Measurements from ENCODE around the gene AASDHPPT.
"Not testable (repeated sequence)": the region's sequence is repeated elsewhere in the genome, so short reads cannot be mapped to it uniquely, and the experiment has no call there.

AASDHPPT gene

GRCh38 chr11:106077609-106078455 is at the start of gene AASDHPPT:
AASDHPPT (plus strand) TSS chr11:106077662; CDS start chr11:106077711, 49 bp downstream.
- peak; percentile 16 for DNase-seq (ENCODE audit: low read depth)

DNA sequence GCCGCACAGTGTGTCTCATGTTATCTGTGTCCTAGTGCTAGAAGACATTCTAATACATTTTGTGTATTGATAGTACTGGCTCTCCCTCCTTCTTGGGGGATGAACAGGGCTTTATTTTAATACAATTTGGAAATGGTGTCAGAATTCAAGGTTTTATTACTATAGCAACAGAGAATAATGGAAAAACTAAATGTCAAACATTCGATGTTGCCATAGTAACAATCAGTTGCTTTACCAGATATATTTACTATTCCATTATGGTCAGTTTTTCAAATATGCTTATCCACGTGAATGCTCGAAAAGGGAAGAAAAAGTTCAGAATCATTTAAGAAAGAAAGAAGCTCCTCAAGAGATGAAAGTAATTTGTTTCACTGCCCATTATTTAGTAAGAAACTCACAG is 46.9 kb upstream of the AASDHPPT start:
- no peak for DNase-seq (ENCODE audit: low read depth)

- no peak for DNase-seq (ENCODE audit: low read depth)
Measured at GRCh38 chr11:106031202-106031810, 46.2 kb upstream of the AASDHPPT start.

DNA sequence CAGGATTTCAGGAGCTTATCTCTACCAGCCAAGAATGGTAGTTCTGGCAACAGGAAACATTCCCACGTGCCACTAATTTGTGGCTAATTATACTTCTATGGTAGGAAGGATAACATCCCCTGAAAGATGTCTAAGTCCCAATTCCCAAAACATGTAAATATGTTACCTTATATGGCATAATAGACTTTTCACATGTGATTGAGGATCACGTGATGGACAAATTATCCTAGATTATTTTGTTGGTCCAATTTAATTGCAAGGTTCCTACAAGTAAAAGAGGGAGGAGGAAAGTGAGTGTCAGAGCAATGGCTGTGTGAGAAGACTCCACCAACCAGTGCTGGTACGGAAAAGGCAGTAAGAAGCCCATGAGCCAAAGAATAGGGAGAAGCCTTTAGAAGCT is 45.5 kb upstream of the AASDHPPT start:
- DNase-seq (ENCODE audit: low read depth) = no peak

- no peak for DNase-seq (ENCODE audit: low read depth)
Measured at GRCh38 chr11:106032861-106033260, 44.6 kb upstream of the AASDHPPT start.

DNA sequence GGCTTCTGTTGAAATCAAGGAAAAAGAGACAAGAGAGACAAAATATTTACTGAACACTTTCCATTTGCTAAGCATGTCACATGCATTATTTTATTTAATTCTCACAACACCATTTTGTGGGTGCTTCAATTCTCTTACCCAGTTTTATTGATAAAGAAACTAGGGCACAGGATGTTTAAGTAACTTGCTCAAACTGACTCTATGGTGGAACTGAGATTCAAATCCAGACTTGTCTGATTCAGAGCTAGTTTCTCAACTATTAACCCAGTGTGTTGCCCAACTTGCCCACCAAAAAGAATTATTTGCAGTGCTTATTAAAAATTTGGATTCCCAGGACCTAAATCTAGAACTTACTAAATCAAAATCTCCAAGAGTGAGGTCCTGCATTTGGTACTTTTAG is 33.9 kb upstream of the AASDHPPT start:
- DNase-seq (ENCODE audit: low read depth) = no peak

DNA sequence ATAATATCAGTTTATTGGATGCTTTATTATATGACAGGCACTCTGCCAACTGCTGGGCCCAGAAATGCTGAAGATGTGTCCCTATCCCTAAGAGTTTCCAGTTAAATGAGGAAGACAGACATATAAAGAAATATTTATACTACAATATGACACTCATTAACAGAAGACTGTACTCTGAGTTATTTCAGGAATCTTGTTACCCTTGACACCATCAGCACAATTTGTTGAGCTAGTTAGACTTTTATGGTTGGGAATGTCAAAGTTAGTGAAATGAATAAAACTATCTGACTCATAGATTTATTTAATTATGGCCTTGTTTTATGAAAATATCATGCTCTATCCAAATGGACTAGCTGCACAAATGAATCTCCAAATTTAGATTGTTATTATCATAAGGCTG is 29.8 kb upstream of the AASDHPPT start:
- DNase-seq (ENCODE audit: low read depth) = peak; percentile 1

GRCh38 chr11:106049727-106050476 is 27.6 kb upstream of the AASDHPPT start:
- DNase-seq (ENCODE audit: low read depth) = no peak

DNA sequence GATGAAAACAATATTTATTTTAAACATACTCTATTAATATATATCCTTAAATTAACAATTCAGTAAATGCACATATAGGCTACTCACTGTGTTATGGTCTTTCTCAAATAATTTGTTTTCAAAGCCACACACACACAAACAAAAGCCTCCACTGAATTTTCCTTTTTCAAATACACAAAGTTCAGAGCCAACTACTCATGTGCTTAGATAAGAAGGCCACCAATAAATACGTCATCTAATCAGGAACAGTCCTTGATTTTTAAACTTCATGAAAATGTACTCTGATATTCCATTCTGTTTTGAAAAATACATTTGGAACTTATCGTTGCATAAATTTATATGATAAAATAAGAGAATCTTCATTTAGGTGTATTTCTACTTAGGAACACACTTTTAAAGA is 26.4 kb upstream of the AASDHPPT start:
- no peak for DNase-seq (ENCODE audit: low read depth)

- DNase-seq (ENCODE audit: low read depth) = not testable (repeated sequence)
Measured at GRCh38 chr11:106058377-106058776, 19.1 kb upstream of the AASDHPPT start.

DNA sequence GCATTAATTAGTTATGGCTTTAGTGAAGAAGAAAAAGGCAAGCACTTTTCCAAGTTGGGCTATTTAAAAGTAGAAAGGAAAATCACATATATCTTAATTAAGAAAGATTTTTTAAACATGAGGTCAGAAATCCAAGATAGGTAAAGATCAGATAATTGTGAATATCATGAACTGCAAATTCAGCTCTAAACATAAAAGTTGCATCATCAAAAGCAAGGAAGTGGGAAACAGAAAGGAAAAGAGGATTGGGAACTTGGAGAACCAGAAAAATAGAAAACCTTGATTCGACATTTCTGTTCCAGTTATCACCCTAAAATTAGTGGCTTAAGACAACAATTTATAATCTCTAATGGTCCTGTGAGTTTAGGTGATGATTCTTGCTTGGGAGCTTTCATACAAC is 17.8 kb upstream of the AASDHPPT start:
- DNase-seq (ENCODE audit: low read depth) = no peak

- no peak for DNase-seq (ENCODE audit: low read depth)
Measured at GRCh38 chr11:106061249-106061784, 16.1 kb upstream of the AASDHPPT start.

DNA sequence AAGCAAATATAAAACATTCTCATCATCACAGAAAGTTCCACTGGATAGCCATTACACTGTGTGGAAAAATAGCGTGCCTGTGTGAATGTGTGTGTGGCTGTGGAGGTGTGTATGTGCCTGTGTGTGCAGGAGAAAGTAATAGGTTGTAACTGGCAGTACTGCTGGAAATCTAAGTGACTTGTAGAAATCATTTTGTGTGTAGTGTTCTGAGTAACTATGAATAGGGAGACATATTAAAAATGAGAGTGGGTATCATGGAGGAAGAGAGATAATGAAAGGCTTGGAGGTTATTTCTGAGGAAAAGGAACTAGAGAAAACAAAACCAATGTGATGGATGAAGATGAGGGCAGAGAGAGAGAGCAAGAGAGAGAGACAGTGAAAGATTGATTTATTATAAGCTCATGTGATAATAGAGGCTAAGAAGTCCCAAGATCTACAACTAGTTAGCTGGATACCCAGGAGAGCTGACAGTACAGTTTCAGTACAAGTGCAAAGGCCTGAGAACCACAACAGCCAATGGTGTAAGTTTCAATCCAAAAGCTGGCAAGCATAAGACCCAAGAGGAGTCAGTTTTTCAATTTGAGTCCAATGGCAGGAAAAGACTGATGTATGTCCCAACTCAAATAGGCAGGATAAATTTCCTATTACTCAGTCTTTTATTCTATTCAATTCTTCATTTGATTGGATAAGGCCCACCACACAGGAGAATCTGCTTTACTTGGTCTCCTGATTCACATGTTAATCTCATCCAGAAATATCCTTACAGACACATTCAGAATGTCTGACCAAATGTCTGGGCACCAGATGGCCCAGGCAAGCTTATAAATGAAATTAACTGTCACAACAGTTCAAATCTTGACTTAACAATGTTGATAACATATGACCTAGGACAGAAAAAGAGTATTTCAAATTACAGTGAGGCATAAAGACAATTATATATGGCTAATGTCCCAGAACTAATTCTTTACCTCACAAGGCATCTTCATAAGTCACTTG is 15.2 kb upstream of the AASDHPPT start:
- DNase-seq (ENCODE audit: low read depth) = no peak

GRCh38 chr11:106063009-106063408 is 14.5 kb upstream of the AASDHPPT start:
- no peak for DNase-seq (ENCODE audit: low read depth)

GRCh38 chr11:106070606-106071005 is 6.9 kb upstream of the AASDHPPT start:
- no peak for DNase-seq (ENCODE audit: low read depth)

GRCh38 chr11:106072804-106073203 is 4.7 kb upstream of the AASDHPPT start:
- no peak for DNase-seq (ENCODE audit: low read depth)

- no peak for DNase-seq (ENCODE audit: low read depth)
Measured at GRCh38 chr11:106076171-106076918, 1.1 kb upstream of the AASDHPPT start.

- peak; percentile 99 for DNase-seq (ENCODE audit: low read depth)
Measured at GRCh38 chr11:106076919-106077608, 398 bp upstream of the AASDHPPT start, which contains the start of gene KBTBD3. KBTBD3 (minus strand) TSS chr11:106077347; CDS start chr11:106059097, 18,250 bp downstream.

GRCh38 chr11:106082096-106082495 is 4.6 kb downstream of the AASDHPPT start:
- DNase-seq (ENCODE audit: low read depth) = no peak

GRCh38 chr11:106086135-106086534 is 8.7 kb downstream of the AASDHPPT start:
- DNase-seq (ENCODE audit: low read depth) = no peak
